ENCODE data around the gene PPM1H.

PPM1H gene

GRCh38 chr12:62787023-62787422, 147.9 kb downstream of the PPM1H start:
- Histone ChIP-seq H4K20me1 (ENCODE audit: insufficient read depth, low read length) (no peaks in the 10 kb centered on the region), H3K79me2 (ENCODE audit: low read length) (no peaks in the 10 kb centered on the region), H3K36me3 (replicated peaks; ENCODE audit: low read depth, low read length) (no peaks in the 10 kb centered on the region), H3K4me1 (ENCODE audit: low read length) (peaks cover 4% of the 10 kb centered on the region; the same call in 1 of the 2 replicates), H3K9ac (ENCODE audit: low read length) (no peak overlapping the region), H3K4me3 (ENCODE audit: low read length) (no peak overlapping the region), H2AFZ (ENCODE audit: low read depth, low read length) (no peak overlapping the region), H3K4me2 (ENCODE audit: low read length) (no peak overlapping the region), H3K9me3 (ENCODE audit: insufficient read depth, low read length) (no peaks in the 10 kb centered on the region), H3K27ac (ENCODE audit: low read length) (no peak overlapping the region), H3K27me3 (ENCODE audit: low read depth, low read length) (no peaks in the 10 kb centered on the region)
- TF ChIP-seq EZH2phosphoT487 (IDR thresholded peaks at IDR 0.05; ENCODE audit: low read depth), result no peak
- TF ChIP-seq CTCF (IDR thresholded peaks at IDR 0.05; ENCODE audit: low read depth, low read length), result no peak

GRCh38 chr12:62785941-62786559, 148.9 kb downstream of the PPM1H start:
- H3K27ac ChIP-seq (ENCODE audit: low read length), result no peak overlapping the region
- no peak overlapping the region for H3K4me2 ChIP-seq (ENCODE audit: low read length)
- H2AFZ ChIP-seq (ENCODE audit: low read depth, low read length), result no peak overlapping the region
- no peaks in the 10 kb centered on the region for H3K79me2 ChIP-seq (ENCODE audit: low read length)
- H3K4me3 ChIP-seq (ENCODE audit: low read length), result no peak overlapping the region
- no peaks in the 10 kb centered on the region for H4K20me1 ChIP-seq (ENCODE audit: insufficient read depth, low read length)
- H3K4me1 ChIP-seq (ENCODE audit: low read length), result peaks cover 4% of the 10 kb centered on the region; the same call in 1 of the 2 replicates
- no peaks in the 10 kb centered on the region for H3K9me3 ChIP-seq (ENCODE audit: insufficient read depth, low read length)
- H3K9ac ChIP-seq (ENCODE audit: low read length), result no peak overlapping the region
- TF ChIP-seq EZH2phosphoT487 (IDR thresholded peaks at IDR 0.05; ENCODE audit: low read depth), result no peak
- TF ChIP-seq CTCF (IDR thresholded peaks at IDR 0.05; ENCODE audit: low read depth, low read length), result no peak
- H3K36me3 ChIP-seq (replicated peaks; ENCODE audit: low read depth, low read length), result no peaks in the 10 kb centered on the region
- no peaks in the 10 kb centered on the region for H3K27me3 ChIP-seq (ENCODE audit: low read depth, low read length)

GRCh38 chr12:62784576-62784975, 150.4 kb downstream of the PPM1H start:
- H3K79me2 ChIP-seq (ENCODE audit: low read length), result no peaks in the 10 kb centered on the region
- H2AFZ ChIP-seq (ENCODE audit: low read depth, low read length), result no peak overlapping the region
- no peak overlapping the region for H3K27ac ChIP-seq (ENCODE audit: low read length)
- no peak overlapping the region for H3K4me3 ChIP-seq (ENCODE audit: low read length)
- no peak overlapping the region for H3K4me2 ChIP-seq (ENCODE audit: low read length)
- H3K9me3 ChIP-seq (ENCODE audit: insufficient read depth, low read length), result no peaks in the 10 kb centered on the region
- TF ChIP-seq EZH2phosphoT487 (IDR thresholded peaks at IDR 0.05; ENCODE audit: low read depth) (no peak), CTCF (IDR thresholded peaks at IDR 0.05; ENCODE audit: low read depth, low read length) (no peak)
- no peaks in the 10 kb centered on the region for H4K20me1 ChIP-seq (ENCODE audit: insufficient read depth, low read length)
- no peak overlapping the region for H3K9ac ChIP-seq (ENCODE audit: low read length)
- peaks cover 4% of the 10 kb centered on the region; the same call in 1 of the 2 replicates for H3K4me1 ChIP-seq (ENCODE audit: low read length)
- H3K27me3 ChIP-seq (ENCODE audit: low read depth, low read length), result no peaks in the 10 kb centered on the region
- H3K36me3 ChIP-seq (replicated peaks; ENCODE audit: low read depth, low read length), result no peaks in the 10 kb centered on the region

GRCh38 chr12:62783881-62784280, 151.1 kb downstream of the PPM1H start:
- Histone ChIP-seq H2AFZ (ENCODE audit: low read depth, low read length) (no peak overlapping the region), H3K4me3 (ENCODE audit: low read length) (no peak overlapping the region), H3K9ac (ENCODE audit: low read length) (no peak overlapping the region), H3K36me3 (replicated peaks; ENCODE audit: low read depth, low read length) (no peaks in the 10 kb centered on the region), H3K79me2 (ENCODE audit: low read length) (no peaks in the 10 kb centered on the region), H3K9me3 (ENCODE audit: insufficient read depth, low read length) (no peaks in the 10 kb centered on the region), H3K27me3 (ENCODE audit: low read depth, low read length) (no peaks in the 10 kb centered on the region), H3K4me1 (ENCODE audit: low read length) (peaks cover 4% of the 10 kb centered on the region; the same call in 1 of the 2 replicates), H3K4me2 (ENCODE audit: low read length) (no peak overlapping the region), H4K20me1 (ENCODE audit: insufficient read depth, low read length) (no peaks in the 10 kb centered on the region), H3K27ac (ENCODE audit: low read length) (no peak overlapping the region)
- TF ChIP-seq EZH2phosphoT487 (IDR thresholded peaks at IDR 0.05; ENCODE audit: low read depth), result no peak
- no peak for TF ChIP-seq CTCF (IDR thresholded peaks at IDR 0.05; ENCODE audit: low read depth, low read length)

Measured in OCI-LY3 (cell line).